GM18907 (cell line): ENCODE results near the gene APBB1IP.
"Not testable (repeated sequence)": the region's sequence is repeated elsewhere in the genome, so short reads cannot be mapped to it uniquely, and the experiment has no call there.

Experiments
- ATAC-seq: cut with Tn5 transposase; IDR thresholded peaks from one replicate; pipeline ENCODE4 v1.9.1; 2021; ENCODE audit warnings: mild to moderate bottlenecking, moderate library complexity; ENCODE audit not compliant: unreplicated experiment

The APBB1IP gene

DNA sequence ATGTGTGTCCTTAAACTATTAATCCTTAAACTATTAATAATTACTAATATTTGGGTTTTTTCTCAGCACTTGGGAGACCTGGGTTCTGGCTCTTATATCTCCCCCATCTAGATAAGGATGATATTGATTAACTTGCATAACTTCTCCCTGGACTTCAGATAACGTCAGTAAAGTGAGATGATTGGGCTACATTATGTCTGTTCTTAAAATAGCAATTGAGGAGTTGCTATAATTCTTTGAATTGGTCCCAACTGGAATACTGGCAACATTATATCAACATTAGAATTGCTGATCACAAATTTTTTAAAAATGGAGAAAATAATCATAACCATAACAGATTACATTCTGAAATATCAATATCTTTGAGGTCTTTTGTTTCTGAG, 1.9 kb downstream of the APBB1IP start:
- no peak for ATAC-seq

DNA sequence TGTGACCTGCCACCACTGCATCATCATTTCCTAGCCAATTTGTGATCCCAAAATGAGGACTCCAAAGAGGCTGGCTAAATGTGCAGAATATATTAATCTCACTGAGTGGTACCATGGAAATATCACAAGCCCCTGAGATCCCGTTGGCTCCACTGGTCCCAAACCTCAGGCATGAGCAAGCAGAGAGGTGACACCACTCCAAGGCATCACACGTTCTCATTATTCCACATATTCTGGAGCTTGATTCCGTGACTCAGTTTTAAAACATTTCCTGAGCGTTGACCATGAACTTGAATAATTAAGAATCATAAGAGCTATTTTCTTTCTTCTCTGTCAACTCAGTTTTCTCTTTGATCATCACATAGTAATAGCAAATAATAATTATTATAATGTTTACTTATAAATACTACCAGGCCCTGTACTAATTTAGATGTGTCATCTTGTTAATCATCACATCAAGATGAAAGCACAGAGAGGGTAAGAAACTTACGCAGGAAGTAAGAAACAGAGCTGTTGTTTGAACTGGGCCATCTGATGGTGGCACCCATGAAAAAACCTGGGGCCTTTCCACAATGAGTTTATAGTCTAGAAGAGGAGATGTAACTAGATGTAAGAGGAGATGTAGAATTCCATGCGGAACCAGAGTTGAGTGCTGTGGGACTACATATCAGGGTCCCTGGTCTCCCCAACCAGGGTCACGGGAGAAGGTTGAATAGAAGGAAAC, 3.5 kb downstream of the APBB1IP start:
- ATAC-seq, result no peak

DNA sequence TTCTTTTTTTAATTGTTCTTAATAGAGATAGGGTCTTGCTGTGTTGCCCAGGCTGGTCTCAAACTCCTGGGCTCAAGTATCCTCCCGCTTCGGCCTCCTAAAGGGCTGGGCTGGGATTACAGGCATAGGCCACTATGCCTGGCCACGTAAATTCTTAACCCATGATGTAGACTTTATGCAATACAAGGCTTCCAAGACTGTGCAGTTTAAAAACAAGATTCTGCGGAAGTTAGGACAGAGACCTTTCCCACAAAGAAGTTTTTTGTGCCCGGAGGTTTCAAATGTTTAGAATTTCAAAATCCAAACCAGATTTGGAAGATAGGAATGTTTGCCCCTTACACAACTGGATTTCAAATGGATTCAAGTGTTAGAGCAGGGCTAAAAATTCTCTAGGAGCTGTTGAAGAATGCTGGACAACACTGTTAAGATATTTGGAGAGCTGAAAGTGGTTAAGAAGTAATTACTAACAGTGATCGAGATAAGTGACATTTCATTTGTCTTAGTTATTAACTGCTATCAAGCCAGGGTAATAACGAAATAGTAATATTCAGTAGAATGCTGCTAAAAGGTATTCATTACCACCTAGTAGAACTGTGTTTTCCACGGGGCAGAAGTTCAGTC, 7.4 kb downstream of the APBB1IP start:
- ATAC-seq, result no peak

DNA sequence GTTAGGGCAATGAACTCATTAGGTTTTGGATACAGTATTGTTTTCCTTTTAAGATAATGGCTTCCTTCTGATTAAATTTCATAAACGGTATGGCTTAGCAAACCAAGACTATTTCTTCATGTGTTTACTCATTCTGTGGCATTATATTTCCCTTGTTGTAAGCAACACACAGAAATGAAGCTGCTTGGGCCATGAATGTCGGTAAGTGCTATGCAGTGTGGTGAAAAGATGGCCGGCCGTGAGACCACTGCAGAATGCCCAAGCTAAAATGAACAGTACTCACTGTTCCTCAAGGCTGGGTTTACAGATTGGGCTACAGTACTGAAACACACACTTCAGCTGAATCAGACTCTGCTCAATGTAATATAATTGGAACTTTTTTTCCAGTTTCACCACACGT, 8.1 kb downstream of the APBB1IP start:
- ATAC-seq, result no peak

GRCh38 chr10:26448292-26448691, 10.2 kb downstream of the APBB1IP start:
- ATAC-seq, result peak; percentile 36

- ATAC-seq, result peak; percentile 90
Observed at GRCh38 chr10:26448706-26449435, 10.7 kb downstream of the APBB1IP start.

DNA sequence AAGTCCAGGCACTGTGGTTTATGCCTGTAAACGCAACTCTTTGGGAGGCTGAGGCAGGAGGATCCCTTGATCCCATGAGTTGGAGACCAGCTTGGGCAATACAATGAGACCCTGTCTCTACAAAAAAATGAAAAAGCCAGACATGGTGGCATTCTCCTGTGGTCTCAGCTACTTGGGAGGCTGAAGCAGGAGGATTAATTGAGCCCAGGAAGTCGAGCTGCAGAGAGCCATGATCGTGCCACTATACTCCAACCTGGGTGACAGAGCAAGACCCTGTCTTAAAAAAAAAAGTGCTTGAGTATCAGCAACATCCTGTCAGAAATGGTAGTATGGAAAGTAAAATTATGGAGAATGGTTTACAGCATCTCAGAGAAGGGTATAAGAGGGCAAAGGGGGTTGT, 11.6 kb downstream of the APBB1IP start:
- no peak for ATAC-seq

- ATAC-seq, result no peak
Observed at GRCh38 chr10:26451903-26452302, 13.8 kb downstream of the APBB1IP start.

- no peak for ATAC-seq
Observed at GRCh38 chr10:26453850-26454249, 15.7 kb downstream of the APBB1IP start.

GRCh38 chr10:26454891-26455290, 16.8 kb downstream of the APBB1IP start:
- no peak for ATAC-seq

- ATAC-seq, result no peak
Observed at GRCh38 chr10:26455567-26456315, 17.6 kb downstream of the APBB1IP start.

GRCh38 chr10:26457088-26457487, 18.9 kb downstream of the APBB1IP start:
- ATAC-seq, result peak; percentile 86

DNA sequence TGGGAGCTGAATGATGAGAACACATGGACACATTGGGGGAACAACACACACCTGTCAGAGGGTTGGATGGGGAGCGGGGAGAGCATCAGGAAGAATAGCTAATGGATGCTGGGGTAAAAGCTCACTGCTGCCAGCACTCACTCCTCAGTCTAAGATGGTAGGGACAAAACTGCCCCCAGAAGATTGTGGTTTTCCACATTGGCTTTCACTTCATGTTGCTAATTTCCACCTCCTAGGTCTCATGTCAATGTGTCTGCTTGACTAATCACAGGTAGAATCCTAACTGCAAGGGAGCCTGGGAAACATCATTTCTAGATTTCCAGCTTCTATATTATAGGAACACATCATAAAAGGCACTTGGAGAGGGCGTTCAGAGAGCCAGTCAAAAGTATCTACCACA, 22.6 kb downstream of the APBB1IP start:
- no peak for ATAC-seq

GRCh38 chr10:26463986-26464385, 25.8 kb downstream of the APBB1IP start:
- ATAC-seq, result no peak

DNA sequence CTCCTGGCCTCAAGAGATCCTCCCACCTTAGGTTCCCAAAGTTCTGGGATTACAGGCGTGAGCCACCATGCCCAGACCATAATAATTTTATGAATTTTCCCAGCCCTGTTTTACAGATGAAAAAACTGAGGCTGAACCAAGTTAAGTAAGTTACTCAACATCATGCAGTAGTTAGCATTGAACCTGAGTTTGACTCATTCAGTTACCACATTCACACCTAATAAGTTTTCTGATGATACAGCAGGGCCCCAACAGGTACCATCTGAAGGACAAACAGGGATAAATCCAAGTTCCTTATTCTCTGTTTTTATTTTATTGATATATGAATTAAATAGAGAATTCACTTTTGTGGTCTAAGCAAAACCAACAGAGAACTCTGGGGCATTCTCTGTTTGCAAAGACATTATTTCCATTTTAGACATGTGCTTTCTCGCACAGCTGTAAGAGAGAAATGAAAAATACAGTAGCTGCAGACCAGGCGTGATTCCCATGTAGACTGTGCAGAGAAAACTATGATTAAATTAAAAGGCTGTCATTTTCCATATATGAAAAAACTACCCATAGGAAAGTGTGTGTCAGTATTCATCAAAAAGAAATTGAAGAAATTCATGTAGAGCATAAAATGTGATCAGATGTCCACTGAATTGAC, 26.6 kb downstream of the APBB1IP start:
- peak; percentile 55 for ATAC-seq

DNA sequence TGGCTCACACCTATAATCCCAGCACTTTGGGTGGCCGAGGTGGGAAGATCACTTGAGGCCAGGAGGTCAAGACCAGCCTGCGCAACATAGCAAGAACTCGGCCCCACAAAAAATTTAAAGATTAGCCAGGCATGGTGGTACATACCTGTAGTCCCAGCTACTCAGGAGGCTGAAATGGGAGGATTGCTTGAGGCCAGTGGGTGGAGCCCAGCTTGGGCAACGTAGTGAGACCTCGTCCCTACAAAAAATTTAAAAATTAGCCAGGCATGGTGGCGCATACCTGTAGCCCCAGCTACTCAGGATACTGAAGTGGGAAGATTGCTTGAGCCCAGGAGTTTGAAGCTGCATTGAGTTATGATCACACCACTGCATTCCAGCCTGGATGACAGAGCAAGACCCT, 28.4 kb downstream of the APBB1IP start:
- not testable (repeated sequence) for ATAC-seq

- no peak for ATAC-seq
Observed at GRCh38 chr10:26467639-26468038, 29.5 kb downstream of the APBB1IP start.

DNA sequence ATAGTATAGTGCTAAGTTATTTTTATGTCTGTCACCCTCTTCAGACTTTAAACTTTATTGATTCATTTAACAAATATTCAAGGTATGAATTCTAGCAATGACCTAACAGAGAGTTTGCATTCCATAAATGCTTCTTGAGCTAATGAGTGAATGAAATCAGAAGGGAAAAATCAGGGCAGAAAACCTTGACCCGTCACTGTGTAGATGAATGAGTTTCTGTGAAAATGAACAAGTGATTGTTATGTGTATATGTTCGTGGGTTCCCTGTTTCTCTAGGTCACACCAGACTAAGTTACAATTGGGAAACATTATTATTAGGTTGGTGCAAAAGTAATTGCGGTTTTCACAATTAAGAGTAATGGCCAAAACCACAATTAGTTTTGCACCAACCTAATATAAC, 30.1 kb downstream of the APBB1IP start:
- no peak for ATAC-seq

- peak; percentile 50 for ATAC-seq
Observed at GRCh38 chr10:26468700-26469099, 30.6 kb downstream of the APBB1IP start.

DNA sequence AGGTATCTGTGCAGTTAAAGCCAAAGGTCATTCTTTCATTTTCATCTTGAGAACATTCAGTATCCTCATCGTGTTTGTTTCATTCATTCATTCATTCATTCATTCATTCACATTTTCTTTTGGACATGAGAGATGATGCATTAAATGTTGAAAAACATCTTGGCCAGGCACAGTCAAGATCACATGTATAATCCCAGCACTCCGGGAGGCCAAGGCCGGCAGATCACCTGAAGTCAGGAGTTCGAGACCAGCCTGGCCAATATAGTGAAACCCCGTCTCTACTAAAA, 34.3 kb downstream of the APBB1IP start:
- no peak for ATAC-seq

- ATAC-seq, result no peak
Observed at GRCh38 chr10:26474026-26474425, 35.9 kb downstream of the APBB1IP start.
